CD4-positive, CD25-positive, alpha-beta regulatory T cell (primary cell): ENCODE results near the gene ZNF423. TPM values are rescaled to one million over a fixed set of nuclear protein-coding genes. Genes with fewer than 3 reads are reported as not detected.
"Not testable (repeated sequence)": the region's sequence is repeated elsewhere in the genome, so short reads cannot be mapped to it uniquely, and the experiment has no call there.

ENCODE experiments used
- ATAC-seq, 2 donors: fragments of 150-1000 bp; cut with Tn5 transposase; one replicate each; pipeline ENCODE4 v1.10.0; 2021; ENCODE audit warnings: low read depth in 2 of 2, moderate number of reproducible peaks in 2 of 2, moderate library complexity in 1 of 2
- DNase-seq, 3 donors: peaks; one replicate each; pipeline versions ENCODE4 v3.0.0 to v3.0.0-alpha.2; 2012 to 2022; ENCODE audit warnings: mixed read lengths in 1 of 3
- H3K27ac ChIP-seq: one replicate; pipeline ENCODE4 v1.7.0; 2013; ENCODE audit warnings: mild to moderate bottlenecking, low read length; ENCODE audit not compliant: insufficient read depth, poor library complexity, severe bottlenecking
- H3K27me3 ChIP-seq: one replicate; pipeline ENCODE4 v1.7.0; 2013; ENCODE audit warnings: low read length; ENCODE audit not compliant: control insufficient read depth, insufficient read depth
- H3K36me3 ChIP-seq: one replicate; pipeline ENCODE4 v1.7.0; 2013; ENCODE audit warnings: mild to moderate bottlenecking, low read length, moderate library complexity; ENCODE audit not compliant: control insufficient read depth, insufficient read depth
- H3K4me1 ChIP-seq: 2 replicates; pipeline ENCODE4 v1.7.0; 2013; ENCODE audit warnings: mild to moderate bottlenecking, low read length; ENCODE audit not compliant: insufficient read depth, control insufficient read depth, poor library complexity, severe bottlenecking
- H3K4me3 ChIP-seq: one replicate; pipeline ENCODE4 v1.7.0; 2013; ENCODE audit warnings: low read depth, mild to moderate bottlenecking, low read length, moderate library complexity
- H3K9me3 ChIP-seq, 2 experiments: 1 replicate in 1 of 2; 2 replicates in 1 of 2; pipeline ENCODE4 v1.7.0; 2013; ENCODE audit warnings: low read length in 2 of 2, mild to moderate bottlenecking in 1 of 2, moderate library complexity in 1 of 2; ENCODE audit not compliant: control insufficient read depth in 2 of 2
- H3K27ac Mint-ChIP-seq, 3 donors: one replicate each; pipeline ENCODE4 v1.8.0; 2020 to 2022; ENCODE audit warnings: mild to moderate bottlenecking in 3 of 3, mixed read lengths in 3 of 3, moderate library complexity in 2 of 3
- H3K27me3 Mint-ChIP-seq: one replicate; pipeline ENCODE4 v1.8.0; 2022; ENCODE audit warnings: mild to moderate bottlenecking, mixed read lengths
- H3K36me3 Mint-ChIP-seq: one replicate; pipeline ENCODE4 v1.8.0; 2020; ENCODE audit warnings: mixed read lengths
- H3K4me1 Mint-ChIP-seq, 4 donors: one replicate each; pipeline ENCODE4 v1.8.0; 2020 to 2022; ENCODE audit warnings: mixed read lengths in 4 of 4, mild to moderate bottlenecking in 1 of 4
- H3K4me3 Mint-ChIP-seq, 4 donors: one replicate each; pipeline ENCODE4 v1.8.0; 2020 to 2022; ENCODE audit warnings: mild to moderate bottlenecking in 4 of 4, mixed read lengths in 4 of 4, moderate library complexity in 3 of 4
- H3K9me3 Mint-ChIP-seq, 7 donors: one replicate each; pipeline ENCODE4 v1.8.0; 2020 to 2022; ENCODE audit warnings: mixed read lengths in 7 of 7, mild to moderate bottlenecking in 3 of 7, moderate library complexity in 2 of 7
- polyA plus RNA-seq, 4 donors: library from polyadenylated mRNA; unstranded; fragments of 300-500 nt; fragmentation: Illumina TruSeq; gene quantifications; one replicate each; pipeline ENCODE4 v1.2.3, GENCODE V29; 2021
- total RNA-seq: library from RNA; stranded (reverse); gene quantifications from one replicate; pipeline ENCODE4 v1.2.3, GENCODE V29; 2022

The ZNF423 gene
- total and polyA plus RNA-seq, 5 donors from 2014 or later, result 0.05 TPM; not detected in 4

DNA sequence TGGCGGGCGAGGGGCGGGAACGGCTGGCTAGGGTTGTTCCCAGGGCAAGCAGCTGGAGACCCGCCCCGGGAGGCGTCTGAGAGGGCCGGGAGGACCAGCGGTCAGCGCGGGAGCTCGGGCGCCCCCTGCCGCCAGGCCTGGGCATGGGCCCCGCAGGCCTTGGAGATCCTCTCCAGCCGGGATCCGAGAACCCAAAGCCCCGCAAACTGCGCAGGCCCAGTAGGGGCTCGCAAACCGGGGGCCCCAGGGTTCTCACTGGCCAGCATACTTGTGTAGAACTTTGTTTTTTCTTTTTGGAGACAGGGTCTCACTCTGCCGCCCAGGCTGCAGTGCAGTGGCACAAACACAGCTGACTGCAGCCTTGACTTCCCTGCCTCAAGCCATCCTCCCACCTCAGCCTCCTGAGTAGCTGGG is 20.8 kb upstream of the ZNF423 start:
- DNase-seq (no peak), ATAC-seq (no peak)
- H3K27ac ChIP-seq, result no peak overlapping the region
- peaks cover 0 to 3% (median 0%) of the 10 kb centered on the region in 7 donors for H3K9me3 Mint-ChIP-seq
- H3K4me3 ChIP-seq, result no peak overlapping the region
- no peak overlapping the region for H3K27ac Mint-ChIP-seq
- H3K4me1 Mint-ChIP-seq, result no peaks in the 10 kb centered on the region
- no peaks in the 10 kb centered on the region for H3K27me3 ChIP-seq
- no peaks in the 10 kb centered on the region for H3K36me3 ChIP-seq
- H3K4me1 ChIP-seq, result no peaks in the 10 kb centered on the region
- peaks cover 48% of the 10 kb centered on the region for H3K27me3 Mint-ChIP-seq
- no peaks in the 10 kb centered on the region for H3K9me3 ChIP-seq
- no peaks in the 10 kb centered on the region for H3K36me3 Mint-ChIP-seq
- no peak overlapping the region for H3K4me3 Mint-ChIP-seq

DNA sequence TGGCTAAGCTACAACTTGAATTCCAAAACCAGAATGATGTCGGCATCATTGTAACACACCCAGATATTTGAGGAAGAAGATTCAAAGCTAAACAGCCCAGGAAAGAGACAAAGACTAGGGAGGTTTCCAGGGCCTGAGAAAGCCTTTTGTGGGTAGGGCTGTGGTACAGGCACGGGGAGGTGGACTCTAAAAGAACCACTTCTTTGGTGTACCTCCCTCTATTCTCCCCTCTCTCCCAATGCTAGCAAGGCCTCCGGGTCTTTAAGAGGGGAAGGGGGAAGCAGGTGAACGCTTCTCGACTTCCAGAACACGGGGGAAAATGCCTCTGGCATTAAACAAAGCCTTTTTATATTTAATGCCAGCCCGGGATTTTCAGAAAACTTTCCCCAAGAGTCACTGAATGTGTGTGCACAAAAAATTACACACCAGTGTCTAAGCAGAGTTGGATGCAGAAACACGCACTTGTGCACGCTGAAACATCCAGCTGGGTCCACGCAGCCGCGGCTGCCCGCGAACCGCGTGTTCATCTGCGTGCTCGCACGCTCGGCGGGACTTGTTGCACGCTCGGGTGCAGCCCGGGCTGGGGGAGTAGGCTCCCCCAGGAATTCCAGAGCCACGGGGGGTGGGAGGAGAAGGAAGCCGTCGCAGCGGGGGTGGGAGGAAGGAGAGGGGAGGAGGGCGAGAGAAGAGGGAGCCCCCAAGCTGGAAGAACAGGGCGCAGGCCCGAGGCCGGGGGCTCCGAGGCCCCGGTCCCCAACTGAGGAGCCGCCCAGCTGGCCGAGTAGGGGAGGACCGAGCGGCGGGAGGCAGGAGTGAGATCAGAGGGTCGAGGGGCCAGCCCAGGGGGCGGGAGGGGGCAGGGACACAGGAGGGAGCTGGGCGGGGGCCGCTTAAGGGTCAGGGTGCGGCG is 20.1 kb upstream of the ZNF423 start:
- peaks cover 48% of the 10 kb centered on the region for H3K27me3 Mint-ChIP-seq

DNA sequence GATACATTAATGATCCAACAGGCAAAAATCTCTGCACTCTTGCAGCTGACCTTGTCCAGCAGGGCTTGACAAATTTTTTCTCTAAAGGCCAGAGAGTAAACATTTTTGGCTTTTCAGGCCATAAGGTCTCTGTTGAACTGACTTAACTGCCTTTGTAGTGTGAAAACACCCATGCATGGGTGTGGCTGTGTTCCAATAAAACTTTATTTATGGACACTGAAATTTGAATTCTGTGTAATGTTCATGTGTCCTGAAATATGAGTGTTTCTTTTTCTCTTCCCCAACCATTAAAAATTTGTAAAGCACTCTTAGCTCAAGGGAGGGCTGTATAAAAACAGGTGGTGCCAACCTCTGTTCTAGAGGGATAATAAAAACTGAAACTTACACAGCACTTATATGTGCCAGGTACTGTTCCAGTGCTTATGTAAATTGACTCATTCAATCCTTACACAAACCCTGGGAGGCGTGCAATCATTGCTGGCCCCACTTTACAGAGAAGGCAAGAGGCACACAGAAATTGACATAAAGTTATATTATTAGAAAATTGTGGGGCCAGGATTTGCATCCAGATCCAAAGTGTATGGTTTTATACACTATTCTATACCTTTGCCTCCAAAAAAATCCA is 18.8 kb upstream of the ZNF423 start:
- Mint-ChIP-seq H3K27ac (no peak overlapping the region), H3K27me3 (peaks cover 44% of the 10 kb centered on the region), H3K9me3 (peaks cover 0 to 3% (median 0%) of the 10 kb centered on the region in 7 donors), H3K36me3 (no peaks in the 10 kb centered on the region), H3K4me1 (no peaks in the 10 kb centered on the region), H3K4me3 (no peak overlapping the region)
- Histone ChIP-seq H3K4me3 (no peak overlapping the region), H3K27me3 (no peaks in the 10 kb centered on the region), H3K27ac (no peak overlapping the region), H3K9me3 (no peaks in the 10 kb centered on the region), H3K36me3 (no peaks in the 10 kb centered on the region), H3K4me1 (no peaks in the 10 kb centered on the region)
- DNase-seq (no peak), ATAC-seq (no peak)

More for the DNA sequence above, 20.1 kb upstream of the ZNF423 start:
- H3K4me1 ChIP-seq, result no peaks in the 10 kb centered on the region
- H3K9me3 Mint-ChIP-seq, result peaks cover 0 to 3% (median 0%) of the 10 kb centered on the region in 7 donors
- peak overlapping the region in 1 of 3 donors; percentile 32 for H3K27ac Mint-ChIP-seq
- no peak for ATAC-seq
- H3K4me3 ChIP-seq, result no peak overlapping the region
- no peaks in the 10 kb centered on the region for H3K36me3 Mint-ChIP-seq
- no peak for DNase-seq
- no peaks in the 10 kb centered on the region for H3K9me3 ChIP-seq
- no peak overlapping the region for H3K27ac ChIP-seq
- no peaks in the 10 kb centered on the region for H3K4me1 Mint-ChIP-seq
- no peak overlapping the region for H3K4me3 Mint-ChIP-seq
- H3K27me3 ChIP-seq, result no peaks in the 10 kb centered on the region
- H3K36me3 ChIP-seq, result no peaks in the 10 kb centered on the region

DNA sequence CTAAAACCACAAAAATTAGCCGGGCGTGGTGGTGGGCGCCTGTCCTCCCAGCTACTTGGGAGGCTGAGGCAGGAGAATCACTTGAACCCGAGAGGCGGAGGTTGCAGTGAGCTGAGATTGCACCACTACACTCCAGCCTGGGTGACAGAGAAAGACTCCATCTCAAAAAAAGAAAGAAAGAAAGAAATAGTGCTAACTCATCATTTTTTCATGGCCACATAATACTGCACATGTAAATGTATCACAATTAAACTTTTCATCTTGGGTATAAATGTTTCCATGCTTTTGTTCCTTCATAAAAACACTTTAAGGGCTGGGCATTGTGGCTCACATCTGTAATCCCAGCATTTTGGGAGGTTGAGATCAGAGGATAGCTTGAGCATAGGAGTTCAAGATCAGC is 15.9 kb upstream of the ZNF423 start:
- not testable (repeated sequence) for H3K27ac Mint-ChIP-seq, H3K9me3 Mint-ChIP-seq

DNA sequence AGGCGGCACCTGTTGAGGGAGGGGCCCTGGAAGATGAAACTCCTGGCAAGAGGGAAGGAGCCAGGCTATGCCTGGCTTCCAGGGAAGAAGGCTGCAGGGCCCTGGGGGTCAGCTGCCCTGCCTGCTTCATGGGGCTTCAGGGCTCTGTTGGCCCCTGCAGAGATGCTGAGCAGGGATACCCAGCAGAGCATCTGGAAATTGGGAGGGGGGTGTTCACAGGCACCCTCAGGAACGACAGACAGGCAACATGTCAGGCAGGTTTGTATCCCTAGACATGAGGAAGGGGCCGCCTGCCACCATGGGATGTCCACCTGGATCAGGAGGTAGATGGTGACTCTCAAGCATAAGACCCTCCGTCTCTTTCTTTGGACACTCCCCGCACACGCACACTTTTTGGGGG is 13.8 kb upstream of the ZNF423 start:
- no peaks in the 10 kb centered on the region for H3K9me3 Mint-ChIP-seq
- no peak overlapping the region for H3K27ac Mint-ChIP-seq
- no peak overlapping the region for H3K4me3 Mint-ChIP-seq
- peaks cover 3% of the 10 kb centered on the region for H3K27me3 ChIP-seq
- no peaks in the 10 kb centered on the region for H3K9me3 ChIP-seq
- no peaks in the 10 kb centered on the region for H3K4me1 ChIP-seq
- no peaks in the 10 kb centered on the region for H3K4me1 Mint-ChIP-seq
- DNase-seq (no peak), ATAC-seq (no peak)
- peaks cover 20% of the 10 kb centered on the region for H3K27me3 Mint-ChIP-seq
- H3K36me3 ChIP-seq, result no peaks in the 10 kb centered on the region
- H3K4me3 ChIP-seq, result no peak overlapping the region
- H3K27ac ChIP-seq, result no peak overlapping the region
- H3K36me3 Mint-ChIP-seq, result no peaks in the 10 kb centered on the region

More for the DNA sequence above, 15.9 kb upstream of the ZNF423 start:
- not testable (repeated sequence) for H3K4me1 ChIP-seq, H3K27ac ChIP-seq, H3K36me3 Mint-ChIP-seq, H3K9me3 ChIP-seq, H3K27me3 ChIP-seq, H3K4me3 ChIP-seq, DNase-seq, H3K36me3 ChIP-seq, H3K4me1 Mint-ChIP-seq, H3K4me3 Mint-ChIP-seq, ATAC-seq
- peaks cover 17% of the 10 kb centered on the region for H3K27me3 Mint-ChIP-seq

DNA sequence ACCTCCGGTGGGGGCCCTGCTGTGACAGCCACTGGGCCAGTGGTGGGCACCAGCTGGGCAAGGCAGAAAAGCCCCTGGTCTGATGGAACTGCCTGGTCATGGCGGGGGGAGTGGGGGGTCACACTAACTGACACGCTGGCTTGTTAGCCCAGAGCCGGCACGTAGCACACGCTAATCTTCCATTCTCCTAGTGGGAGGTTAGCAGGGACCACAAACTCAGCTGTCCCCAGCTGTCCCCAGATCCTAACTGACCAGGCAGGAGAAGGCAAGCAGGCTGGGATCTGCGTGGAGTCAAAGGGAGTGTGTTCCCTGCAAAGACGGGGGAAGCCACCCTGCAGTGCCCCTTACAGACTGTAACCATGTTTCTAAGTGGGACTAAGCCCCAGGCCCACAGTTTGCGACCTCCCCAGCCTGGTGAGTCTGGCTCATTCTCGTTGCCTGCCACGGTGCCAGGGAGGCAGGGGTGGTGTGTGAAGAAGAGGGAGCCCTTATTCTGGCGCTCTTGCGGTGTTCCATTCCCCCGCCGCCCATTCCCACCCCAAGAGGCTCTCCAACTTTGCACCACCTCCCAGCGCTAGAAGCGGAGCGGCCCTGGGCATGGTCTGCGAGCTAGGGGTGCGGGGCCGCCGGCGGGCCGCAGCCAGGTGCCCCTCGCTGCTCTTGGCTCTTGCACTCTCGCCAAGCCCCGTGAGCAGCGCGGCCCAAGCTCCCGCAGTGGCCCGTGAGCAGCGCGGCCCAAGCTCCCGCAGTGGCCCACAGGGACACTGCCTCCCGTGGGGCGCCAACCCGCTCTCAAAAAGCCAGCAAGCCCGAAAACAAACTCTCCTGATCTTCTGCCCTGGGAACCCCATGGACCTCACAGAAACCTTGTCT is 12.1 kb upstream of the ZNF423 start:
- Mint-ChIP-seq H3K36me3 (no peaks in the 10 kb centered on the region), H3K27ac (no peak overlapping the region), H3K27me3 (peaks cover 9% of the 10 kb centered on the region), H3K9me3 (no peaks in the 10 kb centered on the region), H3K4me1 (no peaks in the 10 kb centered on the region), H3K4me3 (no peak overlapping the region)
- no peak for ATAC-seq
- Histone ChIP-seq H3K27me3 (peaks cover 3% of the 10 kb centered on the region), H3K36me3 (no peaks in the 10 kb centered on the region), H3K9me3 (no peaks in the 10 kb centered on the region), H3K27ac (no peak overlapping the region), H3K4me3 (no peak overlapping the region), H3K4me1 (no peaks in the 10 kb centered on the region)
- no peak for DNase-seq

DNA sequence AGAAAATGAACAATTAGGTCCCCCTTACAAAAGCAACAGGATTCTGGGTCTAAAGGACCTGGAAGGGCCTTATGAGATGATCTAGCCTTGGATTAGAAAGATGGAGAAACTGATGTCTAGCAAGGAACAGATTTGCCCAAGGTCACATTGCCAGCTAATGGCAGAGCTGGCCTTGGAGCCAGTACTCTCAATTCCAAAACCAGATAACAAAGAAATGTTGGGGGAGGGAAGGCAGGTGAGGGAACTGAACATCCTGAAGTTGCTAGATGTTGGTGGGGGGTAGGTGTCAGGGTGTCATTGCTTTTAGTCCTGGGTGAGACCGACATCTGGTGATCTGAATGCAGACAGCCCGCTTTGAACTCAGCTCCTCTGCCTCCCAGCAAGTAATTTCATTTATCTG is 11.3 kb upstream of the ZNF423 start:
- Histone ChIP-seq H3K9me3 (no peaks in the 10 kb centered on the region), H3K36me3 (no peaks in the 10 kb centered on the region), H3K4me1 (no peaks in the 10 kb centered on the region), H3K27me3 (peaks cover 3% of the 10 kb centered on the region), H3K27ac (no peak overlapping the region), H3K4me3 (no peak overlapping the region)
- Mint-ChIP-seq H3K4me1 (no peaks in the 10 kb centered on the region), H3K27me3 (peaks cover 12% of the 10 kb centered on the region), H3K4me3 (no peak overlapping the region), H3K36me3 (no peaks in the 10 kb centered on the region), H3K27ac (no peak overlapping the region), H3K9me3 (no peaks in the 10 kb centered on the region)
- DNase-seq, result no peak
- no peak for ATAC-seq
